Natural killer cell (primary cell): Measurements from ENCODE around the gene PTCD1. TPM values are rescaled to one million over a fixed set of nuclear protein-coding genes. Genes with fewer than 3 reads are reported as not detected.

ENCODE experiments used
- ATAC-seq, 3 donors: fragments of 150-1000 bp in 2 of 3; fragments of 200-7000 bp in 1 of 3; cut with Tn5 transposase; 1 replicate in 1 of 3; 2 replicates in 2 of 3; pipeline ENCODE4 v1.10.0; 2021; ENCODE audit warnings: mild to moderate bottlenecking in 2 of 3, moderate library complexity in 2 of 3
- DNase-seq, 2 donors: peaks; one replicate each; pipeline versions ENCODE4 v3.0.0 to v3.0.0-alpha.2; 2013 to 2021; ENCODE audit warnings: mixed read lengths in 1 of 2
- H3K27ac ChIP-seq: one replicate; pipeline ENCODE4 v1.5.1; 2013; ENCODE audit warnings: mild to moderate bottlenecking, low read length
- H3K27me3 ChIP-seq: one replicate; pipeline ENCODE4 v1.6.1; 2013; ENCODE audit warnings: low read length; ENCODE audit not compliant: control insufficient read depth, insufficient read depth
- H3K36me3 ChIP-seq: one replicate; pipeline ENCODE4 v1.6.1; 2013; ENCODE audit warnings: low read length; ENCODE audit not compliant: control insufficient read depth, insufficient read depth
- H3K4me1 ChIP-seq: one replicate; pipeline ENCODE4 v1.6.1; 2013; ENCODE audit warnings: low read length; ENCODE audit not compliant: control insufficient read depth, insufficient read depth
- H3K4me3 ChIP-seq: one replicate; pipeline ENCODE4 v1.5.1; 2013; ENCODE audit warnings: low read length
- H3K9me3 ChIP-seq: one replicate; pipeline ENCODE4 v1.6.1; 2013; ENCODE audit warnings: low read length; ENCODE audit not compliant: control insufficient read depth, insufficient read depth
- H3K27ac Mint-ChIP-seq, 2 donors: one replicate each; pipeline ENCODE4 v1.8.0; 2022; ENCODE audit warnings: mild to moderate bottlenecking in 2 of 2, mixed read lengths in 2 of 2, moderate library complexity in 1 of 2
- H3K27me3 Mint-ChIP-seq, 2 donors: one replicate each; pipeline ENCODE4 v1.8.0; 2022; ENCODE audit warnings: low read depth in 2 of 2, mixed read lengths in 2 of 2
- H3K36me3 Mint-ChIP-seq: one replicate; pipeline ENCODE4 v1.8.0; 2022; ENCODE audit warnings: mixed read lengths
- H3K4me1 Mint-ChIP-seq, 2 donors: one replicate each; pipeline ENCODE4 v1.8.0; 2022; ENCODE audit warnings: mixed read lengths in 2 of 2
- H3K4me3 Mint-ChIP-seq: one replicate; pipeline ENCODE4 v1.8.0; 2022; ENCODE audit warnings: mild to moderate bottlenecking, moderate library complexity, mixed read lengths
- H3K9me3 Mint-ChIP-seq, 2 donors: one replicate each; pipeline ENCODE4 v1.8.0; 2022; ENCODE audit warnings: mixed read lengths in 2 of 2
- CTCF ChIP-seq: fragments of 200-600 bp; IDR thresholded peaks from one replicate; pipeline ENCODE4 v1.8.0; 2022; ENCODE audit warnings: antibody characterized with exemption
- WGBS: methylation state at CpG from one replicate; pipeline ENCODE4 v1.1.7; 2013; ENCODE audit warnings: missing lambda C conversion rate; ENCODE audit not compliant: insufficient coverage; 5-methylcytosine and 5-hydroxymethylcytosine counted together
- intact Hi-C: fragments of 100-400 bp; cut with micrococcal nuclease; formaldehyde crosslinking; loops from one replicate; pipeline ENCODE4 v1.14.2; 2022
- total RNA-seq, 4 donors: library from RNA; stranded (reverse); fragments of 120-200 nt in 1 of 4; gene quantifications; one replicate each; pipeline versions ENCODE4 v1.2.3 to v1.2.4, GENCODE V29; 2013 to 2022

PTCD1 gene
- total RNA-seq, 3 donors from 2014 or later (not counting 1 experiment from before 2014, with no cell fraction given) = 5.3 to 6.6 (median 6.4) TPM

DNA sequence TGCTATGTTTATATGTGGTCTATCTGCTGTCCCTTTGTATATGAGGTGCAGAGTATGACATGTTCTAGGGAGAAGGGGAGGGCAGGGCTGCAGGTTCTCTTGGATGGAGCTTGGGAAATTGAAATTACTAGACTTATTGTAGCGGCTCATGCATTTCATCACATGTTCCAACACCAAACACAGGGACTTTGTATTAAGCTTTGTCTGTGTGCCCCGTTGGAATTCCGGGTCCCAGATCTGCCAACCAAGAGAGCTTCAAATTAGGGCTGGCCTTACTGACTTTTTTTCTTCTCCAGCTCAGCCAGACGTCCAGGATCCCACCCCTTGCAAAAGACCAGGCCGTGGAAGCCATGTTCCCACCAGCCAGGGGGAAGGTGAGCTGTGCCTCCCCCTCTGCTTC lies 37.5 kb upstream of the PTCD1 start:
- Mint-ChIP-seq H3K36me3 (no peaks in the 10 kb centered on the region), H3K4me3 (no peak overlapping the region), H3K9me3 (no peaks in the 10 kb centered on the region), H3K27ac (no peak overlapping the region), H3K27me3 (no peaks in the 10 kb centered on the region), H3K4me1 (peaks cover 32 to 40% of the 10 kb centered on the region in 2 donors)
- Histone ChIP-seq H3K9me3 (no peaks in the 10 kb centered on the region), H3K36me3 (peaks cover 2% of the 10 kb centered on the region), H3K4me1 (peaks cover 29% of the 10 kb centered on the region), H3K27ac (no peak overlapping the region), H3K4me3 (no peak overlapping the region), H3K27me3 (no peaks in the 10 kb centered on the region)
- ATAC-seq (no peak), DNase-seq (no peak)
- no peak for TF ChIP-seq CTCF
- intact Hi-C loops = no loop called here
- WGBS = 93% methylated on average over 5 of the region's 5 CpGs

DNA sequence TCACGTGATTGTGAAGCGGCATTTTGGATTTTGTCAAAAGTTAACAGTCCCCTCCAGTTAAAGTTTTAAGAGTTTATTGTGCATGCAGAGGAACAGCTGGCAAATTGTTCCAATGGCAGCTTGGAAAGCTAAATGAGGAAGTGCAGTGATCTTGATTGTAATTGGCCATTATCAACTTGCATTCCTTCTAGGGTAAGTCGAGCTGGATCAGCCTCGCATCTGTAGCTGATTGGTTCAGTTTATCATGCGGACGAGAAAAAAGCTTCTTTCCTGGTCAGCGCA lies 34.7 kb upstream of the PTCD1 start:
- intact Hi-C loops = no loop called here
- TF ChIP-seq CTCF = no peak
- H3K36me3 Mint-ChIP-seq = no peaks in the 10 kb centered on the region
- H3K4me3 Mint-ChIP-seq = peak overlapping the region; percentile 100
- no peaks in the 10 kb centered on the region for H3K9me3 Mint-ChIP-seq
- Histone ChIP-seq H3K4me3 (peak overlapping the region; percentile 64), H3K9me3 (no peaks in the 10 kb centered on the region), H3K4me1 (peaks cover 18% of the 10 kb centered on the region), H3K27ac (peak overlapping the region; percentile 53), H3K36me3 (no peaks in the 10 kb centered on the region), H3K27me3 (no peaks in the 10 kb centered on the region)
- H3K4me1 Mint-ChIP-seq = peaks cover 25 to 32% of the 10 kb centered on the region in 2 donors
- no peaks in the 10 kb centered on the region for H3K27me3 Mint-ChIP-seq
- ATAC-seq (no peak), DNase-seq (no peak)
- 5% methylated on average over 7 of the region's 7 CpGs for WGBS
- peak overlapping the region; percentile 94 to 96 for H3K27ac Mint-ChIP-seq

DNA sequence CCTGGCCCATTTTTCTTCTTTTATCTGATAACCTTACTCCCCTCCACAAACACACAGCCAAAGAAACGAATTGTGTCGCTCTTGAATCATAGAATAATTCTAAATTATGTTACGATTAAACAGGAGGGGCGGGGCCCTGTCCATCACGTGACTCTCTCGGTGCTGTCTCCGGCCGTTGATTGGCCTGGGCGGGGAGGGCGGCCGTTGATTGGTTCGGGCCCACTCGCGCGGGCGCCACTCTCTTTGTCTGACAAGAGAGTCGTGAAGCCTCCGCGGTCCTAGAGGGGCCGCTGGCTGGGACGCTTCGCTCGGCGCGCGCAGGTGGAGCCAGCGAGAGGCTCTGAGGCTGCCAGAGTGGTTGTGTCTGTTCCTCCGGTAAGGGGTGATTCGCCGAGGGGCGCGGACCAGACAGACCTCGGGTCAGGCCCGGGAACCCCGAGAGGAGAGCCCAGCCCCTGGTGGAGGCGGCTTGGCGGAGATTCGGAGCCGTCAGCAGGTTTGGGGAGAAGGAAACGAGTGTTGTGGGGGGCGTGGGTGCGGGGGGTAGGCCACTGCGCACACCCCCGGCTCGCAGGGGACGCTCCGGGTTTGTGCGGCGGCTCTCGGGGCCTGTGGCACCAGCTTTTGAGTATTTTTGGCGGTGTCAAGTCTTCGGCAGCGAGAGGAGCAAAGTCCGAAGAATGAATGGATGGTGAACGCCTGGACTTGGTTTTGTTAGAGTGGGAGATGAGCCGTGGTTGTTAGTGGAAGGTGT lies 34.1 kb upstream of the PTCD1 start, which contains the start of gene ZNF789:
ZNF789 (plus strand) TSS at position 330 of the 754 bp plus-strand sequence. CDS start 3,567 bp downstream, outside the sequence.
- ATAC-seq (peak; percentile 96 to 100 (median 97)), DNase-seq (peak; percentile 95 to 97)
- no peaks in the 10 kb centered on the region for H3K27me3 Mint-ChIP-seq
- peak within 1 kb of the TSS; percentile 64 for H3K4me3 ChIP-seq
- peaks cover 19 to 26% of the 10 kb centered on the region in 2 donors for H3K4me1 Mint-ChIP-seq
- no peaks in the 10 kb centered on the region for H3K9me3 ChIP-seq
- no peaks in the 10 kb centered on the region for H3K36me3 Mint-ChIP-seq
- peak within 1 kb of the TSS; percentile 100 for H3K4me3 Mint-ChIP-seq
- H3K27me3 ChIP-seq = no peaks in the 10 kb centered on the region
- intact Hi-C loops = loop anchor here (1.0 kb wide), 2 partner anchors 28 to 64 kb away; partner anchors contain the start of genes BUD31, PDAP1 and ZNF394
- H3K36me3 ChIP-seq = no peaks in the 10 kb centered on the region
- H3K4me1 ChIP-seq = peaks cover 15% of the 10 kb centered on the region
- no peak for TF ChIP-seq CTCF
- peak within 1 kb of the TSS; percentile 94 to 96 for H3K27ac Mint-ChIP-seq
- under 1% methylated on average over 54 of the region's 56 CpGs for WGBS
- peak within 1 kb of the TSS; percentile 54 for H3K27ac ChIP-seq
- H3K9me3 Mint-ChIP-seq = no peaks in the 10 kb centered on the region
